ENCODE results near the gene SURF6. TPM values are rescaled to one million over a fixed set of nuclear protein-coding genes. Genes with fewer than 3 reads are reported as not detected.

SURF6 gene
- total RNA-seq, 1 experiment from 2014 or later, result 21.2 TPM

GRCh38 chr9:133370685-133371084 lies 34.7 kb upstream of the SURF6 start:
- Histone ChIP-seq H3K79me2 (ENCODE audit: low read depth) (peaks cover 87% of the 10 kb centered on the region), H3K4me2 (no peak overlapping the region), H3K27ac (no peak overlapping the region), H2AFZ (no peak overlapping the region), H3K9me3 (ENCODE audit: insufficient read depth, low read depth) (no peaks in the 10 kb centered on the region), H3K9me2 (ENCODE audit: insufficient read depth) (no peaks in the 10 kb centered on the region), H3F3A (ENCODE audit: insufficient read depth, low read depth) (peaks cover 7% of the 10 kb centered on the region; the same call in 1 of the 2 replicates), H3K4me3 (no peak overlapping the region), H4K20me1 (ENCODE audit: insufficient read depth) (peaks cover 92% of the 10 kb centered on the region), H3K36me3 (ENCODE audit: low read depth) (peaks cover 19% of the 10 kb centered on the region), H3K4me1 (replicated peaks; ENCODE audit: insufficient read depth) (0 out of 2 replicates have a peak, but pooled peaks cover 10% of the 10 kb centered on the region), H3K27me3 (ENCODE audit: insufficient read depth, low read depth) (no peaks in the 10 kb centered on the region)
- TF ChIP-seq EZH2 (IDR thresholded peaks at IDR 0.05; ENCODE audit: low read depth), result no peak
- TF ChIP-seq, protein P1, sequence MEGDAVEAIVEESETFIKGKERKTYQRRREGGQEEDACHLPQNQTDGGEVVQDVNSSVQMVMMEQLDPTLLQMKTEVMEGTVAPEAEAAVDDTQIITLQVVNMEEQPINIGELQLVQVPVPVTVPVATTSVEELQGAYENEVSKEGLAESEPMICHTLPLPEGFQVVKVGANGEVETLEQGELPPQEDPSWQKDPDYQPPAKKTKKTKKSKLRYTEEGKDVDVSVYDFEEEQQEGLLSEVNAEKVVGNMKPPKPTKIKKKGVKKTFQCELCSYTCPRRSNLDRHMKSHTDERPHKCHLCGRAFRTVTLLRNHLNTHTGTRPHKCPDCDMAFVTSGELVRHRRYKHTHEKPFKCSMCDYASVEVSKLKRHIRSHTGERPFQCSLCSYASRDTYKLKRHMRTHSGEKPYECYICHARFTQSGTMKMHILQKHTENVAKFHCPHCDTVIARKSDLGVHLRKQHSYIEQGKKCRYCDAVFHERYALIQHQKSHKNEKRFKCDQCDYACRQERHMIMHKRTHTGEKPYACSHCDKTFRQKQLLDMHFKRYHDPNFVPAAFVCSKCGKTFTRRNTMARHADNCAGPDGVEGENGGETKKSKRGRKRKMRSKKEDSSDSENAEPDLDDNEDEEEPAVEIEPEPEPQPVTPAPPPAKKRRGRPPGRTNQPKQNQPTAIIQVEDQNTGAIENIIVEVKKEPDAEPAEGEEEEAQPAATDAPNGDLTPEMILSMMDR (conservative IDR thresholded peaks at IDR 0.05), result no peak
- intact Hi-C loops (cut with micrococcal nuclease; ENCODE audit: unreplicated experiment), result no loop called here
- CTCF ChIA-PET, result interaction anchor here (0.6 to 1.1 kb wide), 2 partner anchors 14 to 395 kb away, joined by 5 to 9 read pairs; no protein-coding TSS in a partner anchor
- no peak for DNase-seq
- BruUV-seq (replicated peaks), result no TSS peak
- POLR2A ChIA-PET (ENCODE audit: unreplicated experiment), result no interaction called here

GRCh38 chr9:133369933-133370332 lies 33.9 kb upstream of the SURF6 start:
- Histone ChIP-seq H3K4me3 (no peak overlapping the region), H4K20me1 (ENCODE audit: insufficient read depth) (peaks cover 98% of the 10 kb centered on the region), H3K27ac (no peak overlapping the region), H3K4me2 (no peak overlapping the region), H3K36me3 (ENCODE audit: low read depth) (peaks cover 26% of the 10 kb centered on the region), H3K9me3 (ENCODE audit: insufficient read depth, low read depth) (no peaks in the 10 kb centered on the region), H3F3A (ENCODE audit: insufficient read depth, low read depth) (peaks cover 7% of the 10 kb centered on the region; the same call in 1 of the 2 replicates), H3K4me1 (replicated peaks; ENCODE audit: insufficient read depth) (0 out of 2 replicates have a peak, but pooled peaks cover 10% of the 10 kb centered on the region), H3K9me2 (ENCODE audit: insufficient read depth) (no peaks in the 10 kb centered on the region), H3K27me3 (ENCODE audit: insufficient read depth, low read depth) (no peaks in the 10 kb centered on the region), H2AFZ (no peak overlapping the region), H3K79me2 (ENCODE audit: low read depth) (peaks cover 81% of the 10 kb centered on the region)
- CTCF ChIA-PET, result no interaction called here
- no peak for DNase-seq
- intact Hi-C loops (cut with micrococcal nuclease; ENCODE audit: unreplicated experiment), result no loop called here
- POLR2A ChIA-PET (ENCODE audit: unreplicated experiment), result no interaction called here
- no TSS peak for BruUV-seq (replicated peaks)
- TF ChIP-seq, protein P1 (conservative IDR thresholded peaks at IDR 0.05), result no peak
- TF ChIP-seq EZH2 (IDR thresholded peaks at IDR 0.05; ENCODE audit: low read depth), result no peak

DNA sequence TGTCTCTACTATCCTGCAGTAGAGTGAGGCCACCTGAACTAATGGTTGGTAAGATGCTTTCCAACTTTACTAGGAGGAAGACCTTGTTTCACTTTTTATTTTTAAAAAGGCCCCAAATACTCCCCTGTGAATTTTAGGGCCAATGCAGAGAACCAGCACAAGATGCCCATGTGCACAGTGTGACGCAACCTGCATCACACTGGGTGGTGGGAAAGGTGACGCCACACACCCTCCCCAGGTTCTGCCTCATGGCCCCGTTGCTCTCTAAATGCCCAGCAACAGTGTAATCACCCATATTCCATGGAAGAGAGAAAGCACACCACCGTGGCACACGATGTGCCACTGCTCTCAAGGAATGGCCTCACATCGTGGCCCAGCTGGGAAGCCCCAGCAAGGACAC lies 33.4 kb upstream of the SURF6 start:
- Histone ChIP-seq H3K4me2 (no peak overlapping the region), H3K4me3 (no peak overlapping the region), H3F3A (ENCODE audit: insufficient read depth, low read depth) (peaks cover 7% of the 10 kb centered on the region; the same call in 1 of the 2 replicates), H3K79me2 (ENCODE audit: low read depth) (peaks cover 75% of the 10 kb centered on the region), H3K4me1 (replicated peaks; ENCODE audit: insufficient read depth) (0 out of 2 replicates have a peak, but pooled peaks cover 6% of the 10 kb centered on the region), H3K9me3 (ENCODE audit: insufficient read depth, low read depth) (no peaks in the 10 kb centered on the region), H3K27me3 (ENCODE audit: insufficient read depth, low read depth) (no peaks in the 10 kb centered on the region), H3K27ac (no peak overlapping the region), H4K20me1 (ENCODE audit: insufficient read depth) (peaks cover 96% of the 10 kb centered on the region), H2AFZ (no peak overlapping the region), H3K9me2 (ENCODE audit: insufficient read depth) (no peaks in the 10 kb centered on the region), H3K36me3 (ENCODE audit: low read depth) (peaks cover 27% of the 10 kb centered on the region)
- intact Hi-C loops (cut with micrococcal nuclease; ENCODE audit: unreplicated experiment), result no loop called here
- POLR2A ChIA-PET (ENCODE audit: unreplicated experiment), result no interaction called here
- no peak for DNase-seq
- BruUV-seq (replicated peaks), result no TSS peak
- CTCF ChIA-PET, result no interaction called here
- TF ChIP-seq, protein P1 (conservative IDR thresholded peaks at IDR 0.05), result no peak
- TF ChIP-seq EZH2 (IDR thresholded peaks at IDR 0.05; ENCODE audit: low read depth), result no peak
